Posterior vena cava (tissue), 2 donors: ENCODE data around the gene MFRP. TPM values are rescaled to one million over a fixed set of nuclear protein-coding genes. Genes with fewer than 3 reads are reported as not detected.

Experiments
- DNase-seq: peaks from one replicate; pipeline ENCODE4 v3.0.0-alpha.2; 2020; ENCODE audit warnings: low spot score
- intact Hi-C, 2 donors: fragments of 100-400 bp; cut with DNase I; formaldehyde crosslinking; loops; one replicate each; pipeline versions ENCODE4 v1.14.1 to v1.14.2; 2022 to 2023
- total RNA-seq, 2 donors: library from RNA; stranded (reverse); fragmentation: NEBNext Ultra II Directional; extraction: Animal tissue kit (Norgen Biotek cat#: 25700); gene quantifications; one replicate each; pipeline ENCODE4 v1.2.1, GENCODE V29; 2021
- donor health status: DM: yes; HTN: yes; CAD: no.
- donor health status: DM: yes; HTN: yes; CAD: no.

MFRP gene
- total RNA-seq, 2 donors from 2014 or later = not detected

GRCh38 chr11:119342362-119343130 is 4.0 kb downstream of the MFRP start:
- no peak for DNase-seq
- intact Hi-C loops = loop anchor here in 1 of 2 donors (10.0 kb wide), 1 partner anchor 132 kb away; no protein-coding TSS in a partner anchor

- DNase-seq = no peak
- intact Hi-C loops = loop anchor here in 1 of 2 donors (10.0 kb wide), 1 partner anchor 133 kb away; no protein-coding TSS in a partner anchor
Observed at GRCh38 chr11:119342023-119342300, 4.5 kb downstream of the MFRP start.

- intact Hi-C loops = loop anchor here in 1 of 2 donors (10.0 kb wide), 1 partner anchor 133 kb away; no protein-coding TSS in a partner anchor
- DNase-seq = peak; percentile 79
Observed at GRCh38 chr11:119341222-119342022, 5.1 kb downstream of the MFRP start.

GRCh38 chr11:119340335-119341221 is 5.9 kb downstream of the MFRP start, which contains the start of gene C1QTNF5:
C1QTNF5 (minus strand) TSS chr11:119340883; CDS start chr11:119340397, 486 bp downstream.
- DNase-seq = peak; percentile 96
- intact Hi-C loops = loop anchor here in 1 of 2 donors (10.0 kb wide), 1 partner anchor 134 kb away; no protein-coding TSS in a partner anchor

- intact Hi-C loops = loop anchor here in 1 of 2 donors (10.0 kb wide), 1 partner anchor 135 kb away; no protein-coding TSS in a partner anchor
- peak; percentile 93 for DNase-seq
Observed at GRCh38 chr11:119339589-119340334, 6.7 kb downstream of the MFRP start.

- intact Hi-C loops = no loop called here
- no peak for DNase-seq
Observed at GRCh38 chr11:119338965-119339588, 7.4 kb downstream of the MFRP start.

GRCh38 chr11:119338318-119338890 is 8.1 kb downstream of the MFRP start:
- intact Hi-C loops = no loop called here
- DNase-seq = peak; percentile 92

GRCh38 chr11:119337581-119338317 is 8.8 kb downstream of the MFRP start:
- intact Hi-C loops = no loop called here

GRCh38 chr11:119336744-119337469 is 9.6 kb downstream of the MFRP start:
- no peak for DNase-seq

More at GRCh38 chr11:119337581-119338317, 8.8 kb downstream of the MFRP start:
- DNase-seq = peak; percentile 81

GRCh38 chr11:119335655-119336543 is 10.6 kb downstream of the MFRP start:
- DNase-seq = no peak
- intact Hi-C loops = no loop called here

More at GRCh38 chr11:119336744-119337469, 9.6 kb downstream of the MFRP start:
- intact Hi-C loops = no loop called here

GRCh38 chr11:119335091-119335654 is 11.3 kb downstream of the MFRP start:
- intact Hi-C loops = no loop called here
- no peak for DNase-seq

- intact Hi-C loops = no loop called here
Observed at GRCh38 chr11:119334174-119334930, 12.2 kb downstream of the MFRP start, which contains the start of gene RNF26. RNF26 (plus strand) TSS chr11:119334527; CDS start chr11:119335123, 596 bp downstream.

GRCh38 chr11:119332111-119332765 is 14.3 kb downstream of the MFRP start:
- peak; percentile 2 for DNase-seq
- intact Hi-C loops = no loop called here

More at GRCh38 chr11:119334174-119334930, 12.2 kb downstream of the MFRP start, which contains the start of gene RNF26:
- DNase-seq = peak; percentile 97

GRCh38 chr11:119330237-119330636 is 16.3 kb downstream of the MFRP start:
- DNase-seq = no peak
- intact Hi-C loops = no loop called here
